DOHH2 (cell line): ENCODE results near the gene PBRM1.

Experiments
- H3F3A ChIP-seq: fragments of 200-600 bp; sonication (generic), shearing (Covaris generic); 2 replicates; pipeline ENCODE4 v1.6.0; 2016; ENCODE audit warnings: antibody characterized with exemption, mild to moderate bottlenecking; ENCODE audit not compliant: control insufficient read depth, insufficient read depth
- H3K27ac ChIP-seq: fragments of 200-600 bp; sonication (generic); 2 replicates; pipeline ENCODE4 v1.5.1; 2014; ENCODE audit warnings: low read depth, mild to moderate bottlenecking, low read length, moderate library complexity
- H3K27me3 ChIP-seq: fragments of 200-600 bp; sonication (generic); 2 replicates; pipeline ENCODE4 v1.6.1; 2014; ENCODE audit warnings: mild to moderate bottlenecking, low read length, mixed read lengths; ENCODE audit not compliant: control insufficient read depth
- H3K36me3 ChIP-seq: fragments of 200-600 bp; sonication (generic); 2 replicates; pipeline ENCODE4 v1.6.1; 2014; ENCODE audit warnings: mild to moderate bottlenecking, low read length, moderate library complexity, mixed read lengths; ENCODE audit not compliant: control insufficient read depth
- H3K4me1 ChIP-seq: fragments of 200-600 bp; sonication (generic); 2 replicates; pipeline ENCODE4 v1.6.1; 2014; ENCODE audit warnings: mild to moderate bottlenecking, low read length, mixed read lengths; ENCODE audit not compliant: control insufficient read depth
- H3K4me2 ChIP-seq: fragments of 200-600 bp; sonication (generic); 2 replicates; pipeline ENCODE4 v1.6.0; 2014; ENCODE audit warnings: mild to moderate bottlenecking, low read length, moderate library complexity
- H3K4me3 ChIP-seq: fragments of 200-600 bp; sonication (generic); 2 replicates; pipeline ENCODE4 v1.5.1; 2014; ENCODE audit warnings: mild to moderate bottlenecking, low read length, mixed read lengths
- H3K79me2 ChIP-seq: fragments of 200-600 bp; sonication (generic); 2 replicates; pipeline ENCODE4 v1.6.1; 2014; ENCODE audit warnings: mild to moderate bottlenecking, low read length, mixed read lengths; ENCODE audit not compliant: control insufficient read depth
- H3K9me2 ChIP-seq: fragments of 200-600 bp; sonication (generic); replicated peaks from 2 replicates; pipeline ENCODE4 v1.6.1; 2014; ENCODE audit warnings: mild to moderate bottlenecking, low read length, mixed read lengths; ENCODE audit not compliant: control insufficient read depth
- H3K9me3 ChIP-seq: fragments of 200-600 bp; sonication (generic); 2 replicates; pipeline ENCODE4 v1.6.1; 2014; ENCODE audit warnings: antibody characterized with exemption, low read length, mixed read lengths; ENCODE audit not compliant: control insufficient read depth, insufficient read depth
- H4K20me1 ChIP-seq: fragments of 200-600 bp; sonication (generic); 2 replicates; pipeline ENCODE4 v1.6.0; 2014; ENCODE audit warnings: low read depth, mild to moderate bottlenecking, antibody characterized with exemption, low read length, moderate library complexity; ENCODE audit not compliant: control insufficient read depth, insufficient read depth
- CTCF ChIP-seq: fragments of 200-600 bp; sonication (generic); IDR thresholded peaks from one replicate; pipeline ENCODE4 v1.5.1; 2014; ENCODE audit warnings: antibody characterized with exemption, mild to moderate bottlenecking, low read depth, low read length; ENCODE audit not compliant: poor library complexity, severe bottlenecking
- EZH2phosphoT487 ChIP-seq: fragments of 200-600 bp; sonication (generic); IDR thresholded peaks from 2 replicates; pipeline ENCODE4 v1.6.1; 2017; ENCODE audit warnings: borderline replicate concordance, mild to moderate bottlenecking, antibody characterized with exemption, low read length, moderate library complexity, mixed read lengths

Gene PBRM1

DNA sequence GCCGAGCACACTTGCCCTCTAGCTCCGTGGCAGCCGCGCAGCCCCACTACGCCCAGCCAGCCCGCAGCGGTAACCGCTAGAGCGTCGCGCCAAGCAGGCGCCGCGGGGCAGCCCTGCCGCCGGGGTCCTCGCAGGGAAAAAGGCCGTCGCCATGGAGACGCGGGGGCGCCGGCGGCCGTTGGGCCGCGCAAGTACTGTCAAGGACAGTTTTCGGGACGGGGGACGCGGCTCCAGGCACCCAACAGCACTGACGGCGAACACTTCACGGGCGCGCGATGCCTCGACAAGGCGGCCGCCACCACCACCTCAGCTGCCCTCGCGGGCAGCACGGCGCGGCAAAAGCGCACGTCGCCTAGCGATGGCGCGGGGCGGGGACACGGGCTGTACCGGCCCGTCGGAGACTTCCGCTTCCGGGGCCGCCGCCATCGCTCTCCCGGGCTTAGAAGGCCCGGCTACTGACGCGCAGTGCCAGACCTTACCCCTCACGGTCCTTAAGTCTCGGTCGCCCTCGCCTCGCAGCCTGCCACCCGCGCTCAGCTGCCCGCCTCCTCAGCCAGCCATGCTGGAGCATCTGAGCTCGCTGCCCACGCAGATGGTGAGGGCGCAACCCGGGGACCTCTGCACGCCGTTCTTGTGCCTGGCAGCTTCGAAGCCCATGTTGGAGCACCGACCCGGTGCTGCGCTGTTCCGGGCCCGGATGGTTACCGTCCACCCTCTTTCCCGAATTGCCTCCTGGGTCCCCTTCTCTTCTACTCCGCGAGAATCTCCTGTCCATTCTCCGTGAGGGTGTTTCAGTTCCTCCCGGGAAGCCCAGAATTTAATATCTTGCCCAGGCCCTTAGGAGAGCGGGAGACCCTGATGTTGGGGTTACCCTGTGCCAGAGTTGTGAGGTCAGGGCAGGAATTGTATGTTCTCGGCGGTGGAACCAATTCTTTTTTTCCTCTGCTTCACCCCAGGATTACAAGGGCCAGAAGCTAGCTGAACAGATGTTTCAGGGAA lies 20.3 kb upstream of the PBRM1 start, which contains the start of the genes GLT8D1 and SPCS1:
TSS of gene GLT8D1 (minus strand) at position 104 of the 999 bp plus-strand sequence. CDS start 5,331 bp downstream, outside the sequence.
TSS of gene SPCS1 (plus strand) at position 419 of the 999 bp plus-strand sequence. CDS start at position 560, 141 bp downstream.
- Histone ChIP-seq H3K9me3 (no peaks in the 10 kb centered on the region), H4K20me1 (no peaks in the 10 kb centered on the region), H3K9me2 (no peaks in the 10 kb centered on the region), H3K79me2 (peaks cover 64% of the 10 kb centered on the region), H3K36me3 (peaks cover 30% of the 10 kb centered on the region), H3K27ac (peak within 1 kb of the TSS; percentile 64), H3K4me2 (peak within 1 kb of the TSS; percentile 98), H3K27me3 (no peaks in the 10 kb centered on the region), H3K4me3 (peak within 1 kb of the TSS; percentile 97), H3F3A (peaks cover 20% of the 10 kb centered on the region), H3K4me1 (peaks cover 44% of the 10 kb centered on the region)
- TF ChIP-seq EZH2phosphoT487 (no peak), CTCF (no peak)

DNA sequence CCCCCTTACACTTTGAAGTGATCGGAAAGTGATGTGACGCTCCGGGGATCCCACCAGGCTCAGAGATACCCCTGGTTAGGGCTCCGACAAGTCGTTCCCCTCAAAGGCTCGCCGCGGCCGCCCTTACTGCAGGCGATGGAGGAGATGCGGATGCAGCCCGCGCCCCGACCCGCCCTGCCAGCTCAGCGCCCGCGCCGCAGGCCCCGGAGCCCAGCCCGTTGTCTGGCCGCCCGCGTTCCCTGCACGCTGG lies 19.6 kb upstream of the PBRM1 start:
- Histone ChIP-seq H3K27ac (peak overlapping the region; percentile 64), H3F3A (peaks cover 16% of the 10 kb centered on the region), H3K79me2 (peaks cover 64% of the 10 kb centered on the region)

DNA sequence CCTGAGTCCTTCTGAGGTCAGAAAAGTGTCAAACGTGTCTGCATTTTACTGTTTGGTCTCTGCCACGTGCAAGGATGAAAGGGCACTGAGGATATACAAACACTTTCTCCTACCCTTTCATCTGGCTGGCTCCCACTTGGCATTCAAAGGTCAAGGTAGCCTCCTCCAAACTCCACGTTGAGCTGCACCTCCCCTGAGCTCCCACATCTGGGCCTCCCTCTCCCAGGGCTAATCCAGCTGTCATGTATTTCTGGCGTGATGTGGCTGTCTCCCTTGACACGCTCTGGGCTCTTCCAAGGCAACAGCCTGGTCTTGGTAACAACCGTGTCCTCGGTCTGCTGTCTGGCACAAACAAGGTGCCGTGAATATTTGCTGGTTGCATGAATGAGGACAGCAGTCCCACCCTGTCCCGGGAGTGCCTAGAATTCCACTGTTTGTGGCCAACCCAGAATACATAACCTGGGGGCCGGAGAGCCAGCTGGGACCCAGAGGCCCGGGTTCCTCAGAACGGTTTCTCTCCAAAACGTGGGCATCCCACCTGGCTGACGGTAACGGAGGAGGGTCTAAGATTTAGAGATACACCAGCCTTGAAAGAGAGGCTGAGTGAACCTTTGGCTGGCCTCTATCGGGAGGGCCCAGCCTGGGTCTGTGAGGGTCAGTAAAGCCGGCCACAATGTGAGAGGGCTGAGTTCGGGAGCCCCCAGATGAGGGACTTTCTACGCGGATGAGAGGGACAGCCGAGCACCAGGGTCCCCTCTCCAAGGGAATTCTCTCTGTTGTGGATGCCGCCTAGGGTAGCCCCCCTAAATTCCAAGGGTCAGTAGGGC lies 19.1 kb upstream of the PBRM1 start:
- Histone ChIP-seq H3K4me1 (peaks cover 32% of the 10 kb centered on the region), H3K79me2 (peaks cover 66% of the 10 kb centered on the region), H3F3A (peaks cover 19% of the 10 kb centered on the region), H3K4me2 (peak overlapping the region; percentile 98), H3K27me3 (no peaks in the 10 kb centered on the region), H3K36me3 (peaks cover 31% of the 10 kb centered on the region), H3K27ac (peak overlapping the region; percentile 64), H3K9me2 (no peaks in the 10 kb centered on the region), H3K9me3 (no peaks in the 10 kb centered on the region), H3K4me3 (peak overlapping the region; percentile 97), H4K20me1 (no peaks in the 10 kb centered on the region)
- no peak for TF ChIP-seq CTCF
- no peak for TF ChIP-seq EZH2phosphoT487

More for the DNA sequence above, 19.6 kb upstream of the PBRM1 start:
- H3K9me3 ChIP-seq: no peaks in the 10 kb centered on the region
- no peaks in the 10 kb centered on the region for H3K9me2 ChIP-seq
- H3K4me2 ChIP-seq: peak overlapping the region; percentile 98
- H4K20me1 ChIP-seq: no peaks in the 10 kb centered on the region
- H3K27me3 ChIP-seq: no peaks in the 10 kb centered on the region
- peaks cover 37% of the 10 kb centered on the region for H3K4me1 ChIP-seq
- TF ChIP-seq CTCF: no peak
- no peak for TF ChIP-seq EZH2phosphoT487
- H3K36me3 ChIP-seq: peaks cover 30% of the 10 kb centered on the region
- H3K4me3 ChIP-seq: peak overlapping the region; percentile 97
